Mesenchymal stem cell (in vitro differentiated cells and primary cell): ENCODE data around the gene IGSF23.

Experiments
- DNase-seq: peaks from one replicate; pipeline ENCODE4 v3.0.0-alpha.2; 2013
- H2AFZ ChIP-seq: one replicate; pipeline ENCODE4 v1.6.1; 2013; ENCODE audit warnings: low read depth, mild to moderate bottlenecking, control low read depth, inconsistent platforms, low read length, moderate library complexity
- H2AK5ac ChIP-seq: 2 replicates; pipeline ENCODE4 v1.6.1; 2013; ENCODE audit warnings: low read length, moderate library complexity, mild to moderate bottlenecking, inconsistent platforms; ENCODE audit not compliant: severe bottlenecking
- H2BK120ac ChIP-seq: one replicate; pipeline ENCODE4 v1.6.1; 2013; ENCODE audit warnings: low read depth, mild to moderate bottlenecking, inconsistent platforms, low read length, moderate library complexity
- H2BK12ac ChIP-seq, 2 experiments: one replicate each; pipeline ENCODE4 v1.6.1; 2013; ENCODE audit warnings: inconsistent platforms in 2 of 2, low read length in 2 of 2, mild to moderate bottlenecking in 2 of 2, moderate library complexity in 2 of 2, control low read depth in 1 of 2
- H2BK15ac ChIP-seq: one replicate; pipeline ENCODE4 v1.6.1; 2013; ENCODE audit warnings: mild to moderate bottlenecking, low read depth, inconsistent platforms; ENCODE audit not compliant: poor library complexity, severe bottlenecking
- H2BK5ac ChIP-seq: 2 replicates; pipeline ENCODE4 v1.6.1; 2013; ENCODE audit warnings: low read depth, mild to moderate bottlenecking, low read length, control low read depth, inconsistent platforms; ENCODE audit not compliant: poor library complexity, severe bottlenecking
- H3K14ac ChIP-seq, 2 experiments: one replicate each; pipeline ENCODE4 v1.6.1; 2013; ENCODE audit warnings: inconsistent platforms in 2 of 2, low read length in 2 of 2, control low read depth in 1 of 2, mild to moderate bottlenecking in 1 of 2, moderate library complexity in 1 of 2
- H3K18ac ChIP-seq, 2 experiments: one replicate each; pipeline ENCODE4 v1.6.1; 2013; ENCODE audit warnings: inconsistent platforms in 2 of 2, low read length in 2 of 2, control low read depth in 1 of 2, low read depth in 1 of 2, mild to moderate bottlenecking in 1 of 2
- H3K23ac ChIP-seq, 2 experiments: one replicate each; pipeline ENCODE4 v1.6.1; 2013; ENCODE audit warnings: inconsistent platforms in 2 of 2, low read length in 2 of 2, mild to moderate bottlenecking in 2 of 2, moderate library complexity in 2 of 2, control low read depth in 1 of 2
- H3K27ac ChIP-seq: 2 replicates; pipeline ENCODE4 v1.5.1; 2013; ENCODE audit warnings: mild to moderate bottlenecking, moderate library complexity, low read length, control low read depth, inconsistent platforms; ENCODE audit not compliant: poor library complexity, severe bottlenecking
- H3K27me3 ChIP-seq, 2 experiments: 2 replicates each; pipeline versions ENCODE4 v1.6.1 to v1.7.0; 2013; ENCODE audit warnings: low read length in 2 of 2, mild to moderate bottlenecking in 2 of 2, moderate library complexity in 2 of 2, control low read depth in 1 of 2, inconsistent platforms in 1 of 2; ENCODE audit not compliant: control insufficient read depth in 1 of 2, insufficient read depth in 1 of 2
- H3K36me3 ChIP-seq, 2 experiments: 2 replicates each; pipeline versions ENCODE4 v1.6.1 to v1.7.0; 2013; ENCODE audit warnings: low read length in 2 of 2, control low read depth in 1 of 2, inconsistent platforms in 1 of 2, low read depth in 1 of 2, mild to moderate bottlenecking in 1 of 2; ENCODE audit not compliant: insufficient read depth in 2 of 2, control insufficient read depth in 1 of 2
- H3K4ac ChIP-seq, 2 experiments: one replicate each; pipeline ENCODE4 v1.6.1; 2013; ENCODE audit warnings: inconsistent platforms in 2 of 2, low read length in 2 of 2, mild to moderate bottlenecking in 2 of 2, moderate library complexity in 2 of 2, control low read depth in 1 of 2, low read depth in 1 of 2
- H3K4me1 ChIP-seq: 2 replicates; pipeline ENCODE4 v1.6.1; 2013; ENCODE audit warnings: low read depth, low read length, control low read depth; ENCODE audit not compliant: control insufficient read depth, insufficient read depth
- H3K4me2 ChIP-seq: 2 replicates; pipeline ENCODE4 v1.6.1; 2013; ENCODE audit warnings: low read length, mild to moderate bottlenecking, inconsistent platforms; ENCODE audit not compliant: poor library complexity, severe bottlenecking
- H3K4me3 ChIP-seq, 2 experiments: 2 replicates each; pipeline versions ENCODE4 v1.5.1 to v1.7.0; 2013; ENCODE audit warnings: low read length in 2 of 2, mild to moderate bottlenecking in 2 of 2, control low read depth in 1 of 2, low read depth in 1 of 2; ENCODE audit not compliant: insufficient read depth in 1 of 2
- H3K79me1 ChIP-seq: replicated peaks from 2 replicates; pipeline ENCODE4 v1.6.1; 2013; ENCODE audit warnings: mild to moderate bottlenecking, control low read depth, low read length, inconsistent platforms; ENCODE audit not compliant: poor library complexity, severe bottlenecking
- H3K9ac ChIP-seq: 2 replicates; pipeline ENCODE4 v1.7.0; 2013; ENCODE audit warnings: mild to moderate bottlenecking, low read length, moderate library complexity
- H3K9me3 ChIP-seq: 2 replicates; pipeline ENCODE4 v1.7.0; 2013; ENCODE audit warnings: mild to moderate bottlenecking, low read length; ENCODE audit not compliant: control insufficient read depth
- H4K8ac ChIP-seq: one replicate; pipeline ENCODE4 v1.6.1; 2013; ENCODE audit warnings: inconsistent platforms, mild to moderate bottlenecking, low read length, moderate library complexity
- H4K91ac ChIP-seq: one replicate; pipeline ENCODE4 v1.6.1; 2013; ENCODE audit warnings: mild to moderate bottlenecking, low read length, inconsistent platforms
- WGBS: methylation state at CpG from one replicate; pipeline ENCODE4 v1.1.7; 2013; ENCODE audit warnings: mixed read lengths; 5-methylcytosine and 5-hydroxymethylcytosine counted together

The IGSF23 gene

DNA sequence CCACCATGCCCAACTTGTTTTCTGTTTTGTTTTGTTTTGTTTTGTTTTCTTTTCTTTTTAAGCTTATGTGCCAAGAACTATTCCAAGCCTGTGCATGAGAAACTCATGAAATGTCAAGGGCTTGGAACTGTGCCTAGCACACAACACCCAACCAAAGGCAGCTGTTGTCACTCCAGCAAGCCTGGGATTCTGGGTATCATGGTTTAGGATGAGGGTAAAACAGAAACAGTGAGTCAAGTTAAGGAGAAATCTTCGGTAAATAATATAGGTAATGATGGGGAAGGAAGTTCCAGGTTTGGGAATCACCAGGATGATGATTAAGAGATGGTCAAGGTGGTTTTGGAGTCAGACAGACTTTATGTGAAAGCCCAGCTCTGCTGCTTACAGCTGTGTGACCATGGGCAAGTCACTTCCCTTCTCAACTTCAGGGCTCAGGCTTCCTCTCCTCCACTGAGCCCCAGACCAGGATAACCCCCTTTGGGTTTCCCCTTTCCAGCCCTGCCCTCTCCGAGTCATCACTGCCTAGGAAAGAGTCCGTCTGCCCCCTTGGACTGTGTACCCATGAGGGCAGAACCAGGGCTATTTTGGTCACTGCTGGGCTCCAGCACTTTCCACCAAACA lies 35.4 kb downstream of the IGSF23 start:
- Histone ChIP-seq H3K4ac (no peak overlapping the region), H3K18ac (no peak overlapping the region), H3K14ac (no peak overlapping the region), H2BK12ac (no peak overlapping the region), H3K27me3 (no peaks in the 10 kb centered on the region), H2BK5ac (no peak overlapping the region), H2BK120ac (no peak overlapping the region), H4K8ac (no peak overlapping the region), H3K4me3 (no peak overlapping the region), H3K4me1 (peaks cover 12% of the 10 kb centered on the region), H3K9me3 (no peaks in the 10 kb centered on the region), H3K79me1 (peaks cover 34% of the 10 kb centered on the region), H2AK5ac (peak overlapping the region; percentile 51), H3K4me2 (no peak overlapping the region), H2AFZ (no peak overlapping the region), H4K91ac (no peak overlapping the region), H3K36me3 (peaks cover 46 to 70% of the 10 kb centered on the region in 2 experiments), H3K23ac (no peak overlapping the region), H2BK15ac (no peak overlapping the region), H3K9ac (no peak overlapping the region), H3K27ac (no peak overlapping the region)
- peak; percentile 56 for DNase-seq
- WGBS, result 91% methylated on average over 3 of the region's 3 CpGs

DNA sequence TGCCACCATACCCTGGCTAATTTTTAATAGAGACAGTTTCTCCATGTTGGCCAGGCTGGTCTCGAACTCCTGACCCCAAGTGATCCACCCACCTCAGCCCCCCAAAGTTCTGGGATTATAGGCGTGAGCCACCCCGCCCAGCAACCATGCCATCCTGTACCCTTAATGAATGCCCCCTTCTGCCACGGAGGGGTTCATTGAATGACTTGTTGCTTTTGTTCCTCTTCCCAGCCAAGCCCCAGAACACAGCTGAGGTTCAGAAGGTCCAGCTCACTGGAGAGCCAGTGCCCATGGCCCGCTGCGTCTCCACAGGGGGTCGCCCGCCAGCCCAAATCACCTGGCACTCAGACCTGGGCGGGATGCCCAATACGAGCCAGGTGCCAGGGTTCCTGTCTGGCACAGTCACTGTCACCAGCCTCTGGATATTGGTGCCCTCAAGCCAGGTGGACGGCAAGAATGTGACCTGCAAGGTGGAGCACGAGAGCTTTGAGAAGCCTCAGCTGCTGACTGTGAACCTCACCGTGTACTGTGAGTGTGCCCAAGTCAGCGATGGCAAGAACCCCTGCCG lies 36.3 kb downstream of the IGSF23 start:
- Histone ChIP-seq H3K36me3 (peaks cover 46 to 79% of the 10 kb centered on the region in 2 experiments), H2AK5ac (no peak overlapping the region), H3K79me1 (peaks cover 41% of the 10 kb centered on the region), H2BK120ac (no peak overlapping the region), H3K9ac (no peak overlapping the region), H3K4me3 (no peak overlapping the region), H3K4me1 (peaks cover 16% of the 10 kb centered on the region), H3K23ac (peak overlapping the region in 1 of 2 experiments; percentile 27), H2BK12ac (no peak overlapping the region), H4K8ac (no peak overlapping the region), H3K9me3 (no peaks in the 10 kb centered on the region), H2BK5ac (no peak overlapping the region), H3K27ac (no peak overlapping the region), H3K4me2 (no peak overlapping the region), H3K4ac (no peak overlapping the region), H4K91ac (no peak overlapping the region), H2BK15ac (no peak overlapping the region), H3K27me3 (no peaks in the 10 kb centered on the region), H2AFZ (no peak overlapping the region), H3K18ac (no peak overlapping the region), H3K14ac (no peak overlapping the region)
- WGBS, result 98% methylated on average over 15 of the region's 15 CpGs
- DNase-seq, result no peak

DNA sequence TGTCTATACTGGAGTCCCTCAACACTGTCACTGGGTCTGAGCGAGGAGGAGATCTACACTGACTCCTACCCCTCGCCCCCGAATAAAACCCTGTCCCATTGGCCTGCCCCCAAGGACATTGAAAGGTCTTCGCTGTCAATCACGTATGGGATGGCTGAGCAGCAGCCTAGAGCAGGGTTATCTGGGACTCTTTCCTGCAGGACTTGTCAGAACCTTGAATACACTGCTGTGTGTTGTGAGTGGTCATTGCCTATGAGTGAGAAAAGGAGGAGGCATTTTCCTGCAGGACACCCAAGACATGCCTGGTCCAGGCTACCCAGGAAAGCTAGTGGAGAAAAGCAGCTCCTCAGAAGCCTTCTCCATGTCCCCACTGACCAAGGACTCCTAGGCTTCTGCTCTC lies 40.0 kb downstream of the IGSF23 start:
- H3K4me3 ChIP-seq, result no peak overlapping the region
- H3K27me3 ChIP-seq, result no peaks in the 10 kb centered on the region
- H3K36me3 ChIP-seq, result peaks cover 61 to 86% of the 10 kb centered on the region in 2 experiments
- H3K4ac ChIP-seq, result no peak overlapping the region
- no peaks in the 10 kb centered on the region for H3K9me3 ChIP-seq
- no peak overlapping the region for H3K4me2 ChIP-seq
- H2BK15ac ChIP-seq, result no peak overlapping the region
- H2BK12ac ChIP-seq, result no peak overlapping the region
- H3K9ac ChIP-seq, result no peak overlapping the region
- H3K27ac ChIP-seq, result no peak overlapping the region
- no peak overlapping the region for H2AK5ac ChIP-seq
- no peak for DNase-seq
- H3K79me1 ChIP-seq, result peaks cover 45% of the 10 kb centered on the region
- 98% methylated on average over 5 of the region's 5 CpGs for WGBS
- H3K23ac ChIP-seq, result peak overlapping the region in 1 of 2 experiments; percentile 67
- H2BK5ac ChIP-seq, result no peak overlapping the region
- peaks cover 9% of the 10 kb centered on the region for H3K4me1 ChIP-seq
- no peak overlapping the region for H3K14ac ChIP-seq
- no peak overlapping the region for H2AFZ ChIP-seq
- H4K8ac ChIP-seq, result no peak overlapping the region
- no peak overlapping the region for H2BK120ac ChIP-seq
- no peak overlapping the region for H4K91ac ChIP-seq
- no peak overlapping the region for H3K18ac ChIP-seq

DNA sequence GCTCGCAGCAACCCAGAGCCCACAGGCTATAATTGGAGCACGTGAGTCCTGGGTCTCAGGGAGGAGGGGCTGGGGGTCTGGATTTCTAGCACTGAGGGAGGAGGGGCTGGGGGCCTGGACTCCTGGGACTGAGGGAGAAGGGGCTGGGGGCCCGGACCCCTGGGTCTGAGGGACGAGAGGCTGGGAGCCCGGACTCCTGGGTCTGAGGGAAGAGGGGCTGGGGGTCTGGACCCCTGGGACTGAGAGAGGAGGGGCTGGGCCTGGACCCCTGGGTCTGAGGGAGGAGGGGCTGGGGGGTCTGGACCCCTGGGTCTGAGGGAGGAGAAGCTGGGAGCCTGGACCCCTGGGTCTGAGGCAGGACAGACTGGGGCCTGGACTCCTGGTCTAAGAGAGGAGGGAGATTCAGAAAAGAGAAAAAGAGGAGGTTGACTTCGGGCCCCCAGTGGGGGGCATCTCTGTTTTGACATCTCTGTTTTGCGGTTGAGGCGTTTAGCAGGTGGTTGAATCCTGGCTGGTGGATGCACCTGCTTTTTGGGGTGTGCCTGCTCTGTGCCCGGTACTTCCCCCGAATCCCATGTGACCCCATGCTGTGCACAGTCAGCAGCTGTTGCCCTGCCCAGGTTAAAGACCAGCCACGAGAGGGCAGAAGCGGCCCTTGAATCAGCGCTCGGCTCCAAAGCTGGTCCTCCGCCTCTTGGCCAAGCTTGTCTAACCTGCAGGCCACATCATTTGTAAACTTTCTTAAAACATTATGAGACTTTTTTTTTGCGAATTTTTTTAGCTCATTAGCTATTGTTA lies 40.8 kb downstream of the IGSF23 start:
- no peak overlapping the region for H2BK120ac ChIP-seq
- H3K9ac ChIP-seq, result no peak overlapping the region
- no peak overlapping the region for H4K8ac ChIP-seq
- no peak overlapping the region for H2BK12ac ChIP-seq
- H3K23ac ChIP-seq, result no peak overlapping the region
- H2AK5ac ChIP-seq, result no peak overlapping the region
- H3K14ac ChIP-seq, result no peak overlapping the region
- H3K4me3 ChIP-seq, result no peak overlapping the region
- H2BK5ac ChIP-seq, result no peak overlapping the region
- no peak overlapping the region for H3K18ac ChIP-seq
- H3K27me3 ChIP-seq, result no peaks in the 10 kb centered on the region
- peak; percentile 52 for DNase-seq
- no peak overlapping the region for H4K91ac ChIP-seq
- H3K9me3 ChIP-seq, result no peaks in the 10 kb centered on the region
- H3K4me1 ChIP-seq, result peaks cover 7% of the 10 kb centered on the region
- H3K27ac ChIP-seq, result no peak overlapping the region
- no peak overlapping the region for H2AFZ ChIP-seq
- peaks cover 46% of the 10 kb centered on the region for H3K79me1 ChIP-seq
- WGBS, result 82% methylated on average over 14 of the region's 16 CpGs
- H3K4me2 ChIP-seq, result no peak overlapping the region
- H3K4ac ChIP-seq, result no peak overlapping the region
- H2BK15ac ChIP-seq, result no peak overlapping the region
- H3K36me3 ChIP-seq, result peaks cover 65 to 88% of the 10 kb centered on the region in 2 experiments
